GM12878 (cell line): ENCODE results near the gene UXS1. TPM values are rescaled to one million over a fixed set of nuclear protein-coding genes. Genes with fewer than 3 reads are reported as not detected.

Experiments
- ATAC-seq: fragments of 200-7000 bp; cut with Tn5 transposase; 3 replicates; pipeline ENCODE4 v1.9.1; 2020; ENCODE audit warnings: mild to moderate bottlenecking, moderate library complexity
- BruUV-seq: library from RNA; stranded (reverse); fragments of 400-500 nt; replicated peaks from 2 replicates; lab custom pipeline; 2021; lab: Mats Ljungman, UMichigan
- CTCF ChIA-PET: fragments of 300-600 bp; sonication (Branson Sonifier 250); formaldehyde crosslinking; extraction: SDS; loops from one replicate; lab custom pipeline; 2021; ENCODE audit warnings: inconsistent platforms; lab: Yijun Ruan, JAX
- POLR2A ChIA-PET: fragments of 350-600 bp; formaldehyde crosslinking; extraction: SDS; loops from one replicate; lab custom pipeline; 2021; ENCODE audit warnings: inconsistent platforms; lab: Charles Lee
- RAD21 ChIA-PET: fragments of 300-600 bp; sonication (Branson Sonifier 250); formaldehyde crosslinking; loops from one replicate; lab custom pipeline; 2023; ENCODE audit warnings: antibody characterized with exemption; ENCODE audit not compliant: unreplicated experiment; lab: Charles Lee
- SMC1A ChIA-PET: fragments of 300-600 bp; sonication (Branson Sonifier 250); formaldehyde crosslinking; loops from one replicate; lab custom pipeline; 2023; ENCODE audit not compliant: unreplicated experiment, uncharacterized antibody; lab: Charles Lee
- DNase-seq: peaks from one replicate; pipeline ENCODE4 v3.0.0-alpha.2; 2011; ENCODE audit warnings: low read depth, low spot score
- FAIRE-seq: peaks from 3 replicates; lab custom pipeline; 2011; peaks lifted over from hg19 to GRCh38; lab: Jason Lieb, UNC
- H2AFZ ChIP-seq: 2 replicates; pipeline ENCODE4 v1.6.0; 2011; ENCODE audit warnings: low read depth, low read length, control low read depth; ENCODE audit not compliant: control insufficient read depth
- H3K27ac ChIP-seq: 2 replicates; pipeline ENCODE4 v1.5.1; 2011; ENCODE audit warnings: control low read depth; ENCODE audit not compliant: control insufficient read depth, insufficient read depth
- H3K27me3 ChIP-seq, 2 experiments: replicated peaks in 1 of 2; 2 replicates each; pipeline versions ENCODE4 v1.6.0 to v1.6.1; 2011; ENCODE audit warnings: low read length in 1 of 2; ENCODE audit not compliant: control insufficient read depth in 2 of 2, insufficient read depth in 2 of 2
- H3K36me3 ChIP-seq, 2 experiments: 2 replicates each; pipeline ENCODE4 v1.5.1; 2011; ENCODE audit warnings: low read length in 1 of 2; ENCODE audit not compliant: control insufficient read depth in 2 of 2, insufficient read depth in 2 of 2
- H3K4me1 ChIP-seq: 2 replicates; pipeline ENCODE4 v1.6.1; 2011; ENCODE audit warnings: mild to moderate bottlenecking, low read length, moderate library complexity, mixed read lengths; ENCODE audit not compliant: control insufficient read depth, insufficient read depth
- H3K4me2 ChIP-seq: 2 replicates; pipeline ENCODE4 v1.6.0; 2011; ENCODE audit warnings: control low read depth; ENCODE audit not compliant: control insufficient read depth, insufficient read depth
- H3K4me3 ChIP-seq: fragments of 200-600 bp; sonication (generic); 2 replicates; pipeline ENCODE4 v1.5.1; 2016
- H3K79me2 ChIP-seq: 2 replicates; pipeline ENCODE4 v1.6.0; 2011; ENCODE audit warnings: low read length; ENCODE audit not compliant: control insufficient read depth, insufficient read depth
- H3K9ac ChIP-seq: 2 replicates; pipeline ENCODE4 v1.8.0; 2011; ENCODE audit warnings: low read length, control low read depth, mixed read lengths; ENCODE audit not compliant: control insufficient read depth, insufficient read depth
- H3K9me3 ChIP-seq: replicated peaks from 3 replicates; pipeline ENCODE4 v1.5.1; 2011; ENCODE audit warnings: mild to moderate bottlenecking, low read length; ENCODE audit not compliant: control insufficient read depth, insufficient read depth
- H4K20me1 ChIP-seq: 2 replicates; pipeline ENCODE4 v1.6.0; 2011; ENCODE audit not compliant: control insufficient read depth, insufficient read depth
- BACH1 ChIP-seq: fragments of 450-650 bp; IDR thresholded peaks from 2 replicates; pipeline ENCODE4 v1.6.1; 2017; ENCODE audit warnings: mild to moderate bottlenecking, borderline replicate concordance
- HDAC2 ChIP-seq: fragments of 200-600 bp; sonication (generic); IDR thresholded peaks from 2 replicates; pipeline ENCODE4 v1.6.1; 2017
- HDAC6 ChIP-seq: fragments of 200-600 bp; sonication (generic); IDR thresholded peaks from one replicate; pipeline ENCODE4 v1.8.0; 2017; ENCODE audit warnings: antibody characterized with exemption; ENCODE audit not compliant: unreplicated experiment
- KLF5 ChIP-seq: fragments of 450-650 bp; IDR thresholded peaks from 2 replicates; pipeline ENCODE4 v1.6.1; 2014; ENCODE audit warnings: mild to moderate bottlenecking; ENCODE audit not compliant: partially characterized antibody
- PML ChIP-seq: IDR thresholded peaks from 2 replicates; pipeline ENCODE4 v1.6.1; 2012; ENCODE audit warnings: low read length, inconsistent platforms
- WRNIP1 ChIP-seq: IDR thresholded peaks from 2 replicates; pipeline ENCODE4 v1.6.1; 2011; ENCODE audit warnings: low read depth, low read length, improper control_type of control experiment, borderline replicate concordance
- WGBS: methylation state at CpG from one replicate; pipeline ENCODE4 v1.1.6; 2016; ENCODE audit warnings: low lambda C conversion rate; ENCODE audit not compliant: insufficient replicate concordance, insufficient coverage; ENCODE audit errors: missing lambda C conversion rate; 5-methylcytosine and 5-hydroxymethylcytosine counted together
- in situ Hi-C: fragments of 300-500 bp; cut with MboI; formaldehyde crosslinking; loops from 9 replicates; pipeline ENCODE4 v1.14.3; 2018; ENCODE audit warnings: mixed read lengths
- intact Hi-C: fragments of 100-400 bp; cut with micrococcal nuclease; formaldehyde crosslinking; loops from one replicate; pipeline ENCODE4 v1.14.2; 2022; ENCODE audit not compliant: unreplicated experiment
- polyA plus RNA-seq, 11 experiments: library from polyadenylated mRNA; depleted of rRNA in 4 of 11; unstranded in 6 of 11; stranded (reverse) in 5 of 11; fragments of >200 nt; fragmentation: Nextera tagmentation in 4 of 11; fragmentation: Illumina TruSeq in 1 of 11; extraction: Ambion mirVana in 4 of 11; extraction: Trizol in 1 of 11; gene quantifications; 1 replicate in 1 of 11; 2 replicates in 10 of 11; pipeline versions ENCODE4 v1.2.1 to v1.2.3, GENCODE V29; 2011 to 2016; ENCODE audit warnings: inconsistent platforms in 2 of 11, missing spikeins in 2 of 11, low read depth in 1 of 11
- total RNA-seq, 4 experiments: library from RNA; depleted of rRNA in 3 of 4; stranded (reverse); fragments of >200 nt in 3 of 4; fragmentation: Illumina TruSeq in 1 of 4; extraction: Trizol in 1 of 4; gene quantifications; 2 replicates each; pipeline versions ENCODE4 v1.2.1 to v1.2.3, GENCODE V29; 2013 to 2021
- TF ChIP-seq, protein P1 (sequence below): fragments of 450-650 bp; IDR thresholded peaks from 2 replicates; pipeline ENCODE4 v1.6.1; 2017; ENCODE audit warnings: mild to moderate bottlenecking, low read depth, inconsistent platforms; ENCODE audit not compliant: poor library complexity, severe bottlenecking

UXS1 gene
- total and polyA plus RNA-seq, 10 of the 15 experiments (the other 5 are each of a cell fraction or from before 2014, with no cell fraction given), result 6.0 to 25.4 (median 24.0) TPM

GRCh38 chr2:106197878-106198277, 3.8 kb upstream of the UXS1 start:
- H2AFZ ChIP-seq, result no peak overlapping the region
- RAD21 ChIA-PET, result no interaction called here
- H3K27ac ChIP-seq, result no peak overlapping the region
- no peak for DNase-seq
- no peaks in the 10 kb centered on the region for H3K9me3 ChIP-seq
- no peak overlapping the region for H3K9ac ChIP-seq
- 77% methylated on average over 3 of the region's 3 CpGs for WGBS
- no peaks in the 10 kb centered on the region for H3K27me3 ChIP-seq
- no peak for FAIRE-seq
- no peaks in the 10 kb centered on the region for H4K20me1 ChIP-seq
- peaks cover 9% of the 10 kb centered on the region for H3K79me2 ChIP-seq
- TF ChIP-seq KLF5, result no peak
- TF ChIP-seq WRNIP1, result no peak
- TF ChIP-seq HDAC6, result no peak
- TF ChIP-seq BACH1, result no peak
- TF ChIP-seq, protein P1, sequence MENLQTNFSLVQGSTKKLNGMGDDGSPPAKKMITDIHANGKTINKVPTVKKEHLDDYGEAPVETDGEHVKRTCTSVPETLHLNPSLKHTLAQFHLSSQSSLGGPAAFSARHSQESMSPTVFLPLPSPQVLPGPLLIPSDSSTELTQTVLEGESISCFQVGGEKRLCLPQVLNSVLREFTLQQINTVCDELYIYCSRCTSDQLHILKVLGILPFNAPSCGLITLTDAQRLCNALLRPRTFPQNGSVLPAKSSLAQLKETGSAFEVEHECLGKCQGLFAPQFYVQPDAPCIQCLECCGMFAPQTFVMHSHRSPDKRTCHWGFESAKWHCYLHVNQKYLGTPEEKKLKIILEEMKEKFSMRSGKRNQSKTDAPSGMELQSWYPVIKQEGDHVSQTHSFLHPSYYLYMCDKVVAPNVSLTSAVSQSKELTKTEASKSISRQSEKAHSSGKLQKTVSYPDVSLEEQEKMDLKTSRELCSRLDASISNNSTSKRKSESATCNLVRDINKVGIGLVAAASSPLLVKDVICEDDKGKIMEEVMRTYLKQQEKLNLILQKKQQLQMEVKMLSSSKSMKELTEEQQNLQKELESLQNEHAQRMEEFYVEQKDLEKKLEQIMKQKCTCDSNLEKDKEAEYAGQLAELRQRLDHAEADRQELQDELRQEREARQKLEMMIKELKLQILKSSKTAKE, result no peak
- TF ChIP-seq PML, result no peak
- no peak for TF ChIP-seq HDAC2
- TF ChIP-seq, all 136 proteins: peak for 0
- POLR2A ChIA-PET, result no interaction called here
- SMC1A ChIA-PET, result no interaction called here
- Histone ChIP-seq H3K36me3 (no peaks in the 10 kb centered on the region), H3K4me2 (no peak overlapping the region), H3K4me1 (no peaks in the 10 kb centered on the region), H3K4me3 (no peak overlapping the region)
- no peak for ATAC-seq
- in situ Hi-C loops, result no loop called here
- intact Hi-C loops, result no loop called here
- CTCF ChIA-PET, result no interaction called here
- no TSS peak for BruUV-seq
